ENCODE measurements around the gene ZNF597. TPM values are rescaled to one million over a fixed set of nuclear protein-coding genes. Genes with fewer than 3 reads are reported as not detected.

Gene ZNF597
- total RNA-seq, 1 experiment from 2014 or later: 3.5 TPM

DNA sequence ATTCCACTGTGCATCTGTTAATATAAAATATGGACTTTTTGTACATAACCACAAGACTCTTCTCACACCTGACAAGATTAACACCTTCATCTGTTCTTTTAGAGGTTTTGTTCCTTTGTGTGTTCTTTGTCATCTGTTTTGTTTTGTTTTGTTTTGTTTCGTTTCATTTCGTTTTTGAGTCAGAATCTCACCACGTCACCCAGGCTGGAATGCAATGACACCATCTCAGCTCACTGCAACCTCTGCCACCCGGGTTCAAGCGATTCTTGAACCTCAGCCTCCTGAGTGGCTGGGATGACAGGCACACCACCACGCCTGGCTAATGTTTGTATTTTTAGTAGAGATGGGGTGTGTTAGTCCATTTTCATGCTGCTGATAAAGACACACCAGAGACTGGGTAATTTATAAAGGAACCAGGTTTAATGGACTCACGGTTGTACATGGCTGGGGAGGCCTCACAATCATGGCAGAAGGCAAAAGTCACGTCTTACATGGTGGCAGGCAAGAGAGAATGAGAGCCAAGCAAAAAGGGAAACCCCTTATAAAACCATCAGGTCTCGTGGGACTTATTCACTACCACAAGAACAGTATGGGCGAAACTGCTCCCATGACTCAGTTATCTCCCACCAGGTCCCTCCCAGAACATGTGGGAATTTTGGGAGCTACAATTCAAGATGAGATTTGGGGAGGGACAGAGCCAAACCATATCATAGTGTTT lies 29.7 kb upstream of the ZNF597 start:
- Histone ChIP-seq H2BK15ac (ENCODE audit: low read depth, low read length) (no peak overlapping the region), H3K56ac (ENCODE audit: insufficient read length, low read depth, low read length) (no peak overlapping the region), H2BK120ac (ENCODE audit: low read depth, low read length, poor library complexity, severe bottlenecking) (no peak overlapping the region), H2BK12ac (ENCODE audit: insufficient read length, low read depth, low read length) (no peak overlapping the region), H3K9me3 (ENCODE audit: control insufficient read depth, low read depth, low read length) (no peaks in the 10 kb centered on the region), H2AFZ (ENCODE audit: low read length) (no peak overlapping the region), H3K23ac (ENCODE audit: insufficient read length, low read depth, low read length) (no peak overlapping the region), H4K20me1 (ENCODE audit: control insufficient read depth, insufficient read depth, insufficient read length) (peaks cover 3% of the 10 kb centered on the region), H3T11ph (ENCODE audit: low read length) (no peak overlapping the region), H3K18ac (ENCODE audit: insufficient read length, low read depth, low read length) (no peak overlapping the region), H4K5ac (ENCODE audit: insufficient read length, low read depth, low read length) (no peak overlapping the region), H2BK5ac (ENCODE audit: insufficient read length, low read length) (no peak overlapping the region), H3K23me2 (ENCODE audit: insufficient read length, low read depth, low read length, poor library complexity, severe bottlenecking) (no peaks in the 10 kb centered on the region), H3K79me1 (ENCODE audit: insufficient read depth, low read depth, low read length, poor library complexity, severe bottlenecking) (peaks cover 7% of the 10 kb centered on the region), H4K8ac (replicated peaks; ENCODE audit: insufficient read length, low read depth, low read length) (no peak overlapping the region), H3K4me1 (ENCODE audit: insufficient read depth, low read length) (no peaks in the 10 kb centered on the region; the same call in 1 of the 2 replicates), H3K9ac (ENCODE audit: extremely low read depth, insufficient read length, low read length) (no peak overlapping the region), H3K27ac (ENCODE audit: insufficient read length, low read depth, low read length) (no peak overlapping the region), H2AK5ac (ENCODE audit: insufficient read length, low read length) (no peak overlapping the region), H3K4me2 (ENCODE audit: insufficient read depth, insufficient read length, low read length) (no peak overlapping the region), H2BK20ac (ENCODE audit: low read depth, low read length, poor library complexity, severe bottlenecking) (no peak overlapping the region), H3K4ac (ENCODE audit: low read depth, low read length) (no peak overlapping the region), H3K27me3 (ENCODE audit: insufficient read depth, low read length) (no peaks in the 10 kb centered on the region), H3K14ac (ENCODE audit: insufficient read depth, low read length) (no peak overlapping the region), H3K79me2 (ENCODE audit: insufficient read depth, low read length) (peaks cover 9% of the 10 kb centered on the region; the same call in 1 of the 2 replicates), H4K91ac (ENCODE audit: insufficient read length, low read depth, low read length) (no peak overlapping the region)
- no peak for DNase-seq
- no peak for TF ChIP-seq CTCF (conservative IDR thresholded peaks at IDR 0.05)
- Mint-ChIP-seq H3K27ac (peak overlapping the region in 1 of 3 experiments; percentile 32; a peak in 1 of 7 replicates), H3K4me3 (no peak overlapping the region), H3K36me3 (ENCODE audit: insufficient read depth in 1 of 3, low read depth in 3 of 3) (peaks cover 0 to 6% (median 0%) of the 10 kb centered on the region in 3 experiments; a peak in 3 of 7 replicates), H3K27me3 (ENCODE audit: low read depth) (no peaks in the 10 kb centered on the region), H3K4me1 (peaks cover 13 to 18% of the 10 kb centered on the region in 2 experiments), H3K9me3 (no peaks in the 10 kb centered on the region)
- no CpG with 5 or more reads among the region's 10 CpGs for WGBS (ENCODE audit: extremely low coverage, insufficient read length, low lambda C conversion rate)

Data from H9 (cell line).